Body of pancreas (tissue), 4 donors: Measurements from ENCODE around the gene SF3B5.

Experiments
- CTCF ChIP-seq, 7 experiments: fragments of 450-650 bp in 4 of 7; fragments of 200-600 bp in 3 of 7; sonication (generic) in 3 of 7; IDR thresholded peaks; one replicate each; pipeline ENCODE4 v1.5.1; 2016 to 2019; ENCODE audit warnings: antibody characterized with exemption in 7 of 7
- POLR2A ChIP-seq, 3 donors: fragments of 450-650 bp; IDR thresholded peaks; one replicate each; pipeline ENCODE4 v1.6.1; 2016; ENCODE audit warnings: antibody characterized with exemption in 3 of 3, mild to moderate bottlenecking in 2 of 3

- TF ChIP-seq CTCF (IDR thresholded peaks at IDR 0.05) (no peak), POLR2A (IDR thresholded peaks at IDR 0.05) (no peak)
These were observed 39.4 kb upstream of the SF3B5 start for GRCh38 chr6:144134737-144135136.
